HG03064 (cell line): ENCODE data around the gene DCAF12L2.
"Not testable (repeated sequence)": the region's sequence is repeated elsewhere in the genome, so short reads cannot be mapped to it uniquely, and the experiment has no call there.

Source experiments
- ATAC-seq: cut with Tn5 transposase; IDR thresholded peaks from one replicate; pipeline ENCODE4 v1.9.1; 2021; ENCODE audit warnings: low read depth; ENCODE audit not compliant: unreplicated experiment

The DCAF12L2 gene

DNA sequence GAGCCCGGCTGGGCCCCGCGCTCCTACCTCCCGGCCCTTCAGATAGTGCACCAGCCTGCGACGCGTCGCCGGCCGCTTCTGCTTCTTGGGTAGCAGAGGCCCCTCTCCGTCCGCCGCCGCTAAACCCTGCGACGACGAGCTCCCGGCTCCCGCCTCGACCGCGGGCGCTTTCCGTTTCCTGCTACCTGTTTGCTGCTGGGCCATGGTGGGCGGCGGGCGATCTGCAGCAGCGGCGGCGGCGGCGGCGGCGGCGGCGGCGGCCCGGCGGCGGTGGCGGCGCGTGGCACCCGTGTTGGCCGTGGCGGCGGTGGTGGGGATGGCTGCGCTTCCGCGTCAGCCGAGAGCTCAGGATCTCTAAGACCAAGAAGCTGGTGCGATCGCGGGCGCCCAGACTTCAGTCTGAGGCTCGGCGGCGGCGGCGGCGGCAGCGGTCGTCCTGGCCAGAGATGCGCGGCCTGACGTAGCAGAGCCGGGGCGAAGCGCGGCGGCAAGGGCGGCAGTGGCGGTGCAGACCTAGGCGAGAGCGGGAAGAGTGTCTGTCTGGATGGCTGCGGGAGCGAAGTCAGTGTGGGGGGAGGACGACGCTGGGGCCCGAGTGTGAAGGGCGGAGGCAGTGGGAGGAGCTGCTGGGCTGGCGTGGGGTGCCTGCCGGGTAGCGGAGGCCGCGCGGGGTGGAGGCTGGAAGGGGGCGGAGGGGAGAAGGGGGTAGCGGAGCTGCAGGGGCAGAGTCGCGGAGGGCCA, at the start of gene DCAF12L2:
Gene DCAF12L2, minus strand, starts transcription at position 569 of the 741 bp plus-strand sequence. Its CDS starts 365 bp downstream, at position 204.
- no peak for ATAC-seq

DNA sequence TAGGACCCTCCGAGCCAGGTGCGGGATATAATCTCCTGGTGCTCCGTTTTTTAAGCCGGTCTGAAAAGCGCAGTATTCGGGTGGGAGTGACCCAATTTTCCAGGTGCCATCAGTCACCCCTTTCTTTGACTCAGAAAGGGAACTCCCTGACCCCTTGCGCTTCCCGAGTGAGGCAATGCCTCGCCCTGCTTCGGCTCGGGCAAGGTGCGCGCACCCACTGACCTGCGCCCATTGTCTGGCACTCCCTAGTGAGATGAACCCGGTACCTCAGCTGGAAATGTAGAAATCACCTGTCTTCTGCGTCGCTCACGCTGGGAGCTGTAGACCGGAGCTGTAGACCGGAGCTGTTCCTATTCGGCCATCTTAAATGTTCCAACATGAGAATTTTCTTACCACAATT, 24.8 kb upstream of the DCAF12L2 start:
- ATAC-seq, result not testable (repeated sequence)

GRCh38 chrX:126177133-126177840, 11.2 kb upstream of the DCAF12L2 start:
- no peak for ATAC-seq

GRCh38 chrX:126170720-126171119, 4.6 kb upstream of the DCAF12L2 start:
- no peak for ATAC-seq

DNA sequence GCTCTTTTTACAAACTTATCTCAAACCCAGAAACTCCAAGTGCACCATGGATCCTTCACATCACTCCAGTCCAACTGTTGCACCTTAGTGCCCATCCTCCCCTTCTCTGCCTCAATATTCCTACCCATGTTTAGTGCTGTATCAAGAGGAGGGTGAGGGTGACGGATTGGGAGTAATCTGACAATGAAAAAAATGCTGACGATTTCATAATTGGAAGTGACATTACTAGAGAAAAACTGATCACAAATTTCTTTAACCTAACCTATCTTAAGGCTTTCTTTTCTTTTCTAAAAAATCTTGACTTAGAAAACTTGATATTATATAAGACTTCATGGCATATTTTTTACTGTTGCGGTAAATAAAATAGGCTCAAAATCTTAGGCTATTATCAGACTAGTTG, 1.5 kb upstream of the DCAF12L2 start:
- ATAC-seq, result no peak

DNA sequence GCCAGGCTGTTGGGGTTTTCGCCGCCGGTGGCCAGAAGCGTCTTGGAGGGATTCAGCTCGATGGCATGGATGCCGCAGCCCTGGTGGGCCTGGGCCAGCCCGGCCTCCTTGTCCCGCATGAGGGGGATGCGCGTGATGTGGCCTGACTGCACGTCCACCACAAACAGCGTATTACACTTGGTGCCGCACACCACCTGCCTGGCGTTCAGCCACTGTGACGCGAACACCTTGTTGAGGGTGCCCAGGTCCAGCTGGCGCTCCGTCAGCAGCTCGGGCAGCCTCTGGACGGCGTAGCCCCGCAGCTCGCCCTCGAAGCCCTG, 728 bp downstream of the DCAF12L2 start:
- no peak for ATAC-seq

- no peak for ATAC-seq
These were observed 1.2 kb downstream of the DCAF12L2 start for GRCh38 chrX:126164689-126165400.

- ATAC-seq, result no peak
These were observed 1.9 kb downstream of the DCAF12L2 start for GRCh38 chrX:126164226-126164625.

DNA sequence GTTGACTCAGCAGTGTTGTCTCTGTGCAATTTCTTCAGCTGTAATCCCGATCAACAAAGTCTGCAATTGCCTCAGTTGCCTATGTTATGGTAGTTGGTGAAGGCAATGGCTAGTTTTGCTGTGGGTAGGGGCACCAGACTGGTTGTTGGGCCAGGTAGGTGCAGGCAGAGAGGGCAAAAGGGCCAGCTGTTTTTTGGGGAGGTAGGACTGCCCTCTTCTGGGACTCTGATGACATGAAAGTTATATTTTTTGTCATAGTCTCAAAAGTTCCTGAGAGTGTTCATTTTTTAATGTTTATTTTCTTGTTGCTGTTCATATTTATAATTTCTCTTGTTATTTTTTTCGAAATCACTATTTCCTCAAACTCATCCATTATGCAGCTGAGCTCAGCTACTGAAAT, 25.1 kb downstream of the DCAF12L2 start:
- ATAC-seq, result no peak

- ATAC-seq, result no peak
These were observed 28.2 kb downstream of the DCAF12L2 start for GRCh38 chrX:126137899-126138298.

DNA sequence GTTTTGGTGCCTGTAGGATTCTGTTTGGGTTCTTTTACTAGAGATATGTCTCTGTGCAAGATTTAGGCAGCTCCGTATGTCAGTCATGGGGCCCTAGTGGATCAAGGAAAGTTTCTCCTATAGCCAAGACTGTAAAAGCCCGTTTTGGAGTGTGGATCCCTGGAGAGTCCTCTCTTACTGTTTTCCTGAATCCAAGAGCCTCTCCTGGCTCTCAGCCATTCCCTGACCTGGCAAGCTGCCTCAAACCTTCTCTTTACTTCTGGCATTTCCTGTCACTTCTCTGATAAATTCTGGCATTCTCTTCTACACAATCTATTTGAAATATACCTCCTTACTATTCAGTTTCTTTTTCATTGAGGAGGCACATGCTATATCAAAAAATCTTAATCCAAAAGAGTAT, 41.4 kb downstream of the DCAF12L2 start:
- no peak for ATAC-seq
